Smooth muscle cell (in vitro differentiated cells): ENCODE results near the gene ATP1A4. TPM values are rescaled to one million over a fixed set of nuclear protein-coding genes. Genes with fewer than 3 reads are reported as not detected.

Experiments used
- DNase-seq: peaks from one replicate; lab custom pipeline; 2025; ENCODE audit not compliant: unreplicated experiment; lab: John Stamatoyannopoulos, UW
- H2AFZ ChIP-seq: fragments of 200-600 bp; sonication (generic); 2 replicates; pipeline ENCODE4 v1.6.0; 2016; ENCODE audit warnings: antibody characterized with exemption, low read depth, mild to moderate bottlenecking
- H3F3A ChIP-seq: fragments of 200-600 bp; sonication (generic); 2 replicates; pipeline ENCODE4 v1.6.0; 2017; ENCODE audit warnings: antibody characterized with exemption, low read depth
- H3K27ac ChIP-seq: fragments of 200-600 bp; sonication (generic); 2 replicates; pipeline ENCODE4 v1.5.1; 2016; ENCODE audit warnings: low read depth, mild to moderate bottlenecking
- H3K27me3 ChIP-seq: fragments of 200-600 bp; sonication (generic); 2 replicates; pipeline ENCODE4 v1.6.1; 2016; ENCODE audit warnings: low read depth, mild to moderate bottlenecking
- H3K36me3 ChIP-seq: fragments of 200-600 bp; sonication (generic); 2 replicates; pipeline ENCODE4 v1.5.1; 2016; ENCODE audit warnings: low read depth
- H3K4me1 ChIP-seq: fragments of 200-600 bp; sonication (generic); 2 replicates; pipeline ENCODE4 v1.5.1; 2016; ENCODE audit warnings: low read depth
- H3K4me2 ChIP-seq: fragments of 200-600 bp; sonication (generic); 2 replicates; pipeline ENCODE4 v1.6.0; 2016; ENCODE audit warnings: mild to moderate bottlenecking
- H3K4me3 ChIP-seq: fragments of 200-600 bp; sonication (generic); 2 replicates; pipeline ENCODE4 v1.5.1; 2016; ENCODE audit warnings: mild to moderate bottlenecking
- H3K79me2 ChIP-seq: fragments of 200-600 bp; sonication (generic); 2 replicates; pipeline ENCODE4 v1.6.0; 2016; ENCODE audit warnings: low read depth, mild to moderate bottlenecking
- H3K9ac ChIP-seq: fragments of 200-600 bp; sonication (generic); 2 replicates; pipeline ENCODE4 v1.6.0; 2016; ENCODE audit warnings: low read depth
- H3K9me3 ChIP-seq: fragments of 200-600 bp; sonication (generic); replicated peaks from 2 replicates; pipeline ENCODE4 v1.5.1; 2016; ENCODE audit warnings: low read depth
- H4K20me1 ChIP-seq: fragments of 200-600 bp; sonication (generic); 2 replicates; pipeline ENCODE4 v1.6.0; 2016; ENCODE audit warnings: low read depth
- CTCF ChIP-seq: fragments of 200-600 bp; sonication (generic); IDR thresholded peaks from 2 replicates; pipeline ENCODE4 v1.5.1; 2017; ENCODE audit warnings: borderline replicate concordance, mild to moderate bottlenecking, antibody characterized with exemption; ENCODE audit not compliant: insufficient read depth, poor library complexity, severe bottlenecking
- WGBS: methylation state at CpG from one replicate; pipeline ENCODE4 v1.1.7; 2016; ENCODE audit warnings: low lambda C conversion rate; 5-methylcytosine and 5-hydroxymethylcytosine counted together
- polyA plus RNA-seq: library from polyadenylated mRNA; unstranded; fragments of >200 nt; fragmentation: Nextera tagmentation; extraction: Ambion mirVana; gene quantifications from 2 replicates; pipeline ENCODE4 v1.2.1, GENCODE V29; 2016
- total RNA-seq: library from RNA; depleted of rRNA; stranded (reverse); fragments of >200 nt; gene quantifications from 2 replicates; pipeline ENCODE4 v1.2.3, GENCODE V29; 2014

ATP1A4 gene
- total and polyA plus RNA-seq, 2 experiments from 2014 or later, result not detected

GRCh38 chr1:160177667-160178066, 26.3 kb downstream of the ATP1A4 start:
- no peak overlapping the region for H3K9ac ChIP-seq
- no peak for DNase-seq
- TF ChIP-seq CTCF, result no peak
- no peaks in the 10 kb centered on the region for H3K79me2 ChIP-seq
- 50% methylated on average over 1 of the region's 1 CpG for WGBS
- no peak overlapping the region for H3K4me3 ChIP-seq
- peak overlapping the region; percentile 59 for H3K27ac ChIP-seq
- H3K4me1 ChIP-seq, result peaks cover 17% of the 10 kb centered on the region
- no peaks in the 10 kb centered on the region for H3K36me3 ChIP-seq
- peak overlapping the region; percentile 58 for H2AFZ ChIP-seq
- no peaks in the 10 kb centered on the region for H3K27me3 ChIP-seq
- H3F3A ChIP-seq, result no peaks in the 10 kb centered on the region
- H4K20me1 ChIP-seq, result no peaks in the 10 kb centered on the region
- no peaks in the 10 kb centered on the region for H3K9me3 ChIP-seq
- H3K4me2 ChIP-seq, result no peak overlapping the region

- no peaks in the 10 kb centered on the region for H4K20me1 ChIP-seq
- no peak overlapping the region for H2AFZ ChIP-seq
- no peaks in the 10 kb centered on the region for H3K79me2 ChIP-seq
- WGBS, result 93% methylated on average over 2 of the region's 2 CpGs
- H3K27ac ChIP-seq, result no peak overlapping the region
- no peaks in the 10 kb centered on the region for H3K27me3 ChIP-seq
- DNase-seq, result no peak
- peaks cover 17% of the 10 kb centered on the region for H3K4me1 ChIP-seq
- no peaks in the 10 kb centered on the region for H3K9me3 ChIP-seq
- H3K4me2 ChIP-seq, result no peak overlapping the region
- no peak overlapping the region for H3K9ac ChIP-seq
- no peaks in the 10 kb centered on the region for H3F3A ChIP-seq
- TF ChIP-seq CTCF, result no peak
- no peaks in the 10 kb centered on the region for H3K36me3 ChIP-seq
- H3K4me3 ChIP-seq, result no peak overlapping the region
These were observed 27.3 kb downstream of the ATP1A4 start for GRCh38 chr1:160178731-160179130.

DNA sequence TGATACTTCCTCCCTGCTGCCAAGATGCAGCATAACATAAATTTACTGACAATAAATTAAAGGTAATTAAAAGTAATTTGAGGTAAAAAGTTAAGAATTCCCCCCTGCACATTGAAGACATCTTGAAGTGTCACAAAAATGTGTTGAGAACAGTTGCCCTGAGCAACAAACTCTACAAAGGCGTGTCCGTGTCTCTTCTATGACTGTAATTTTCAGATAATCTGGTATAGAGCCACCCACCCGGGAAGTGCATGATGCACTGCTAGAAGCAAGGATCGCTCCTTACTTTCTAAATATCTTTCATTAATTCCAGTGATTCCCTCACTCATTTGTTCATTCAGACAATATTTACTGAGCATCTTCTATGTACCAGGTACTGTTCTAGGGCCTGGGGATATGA, 27.9 kb downstream of the ATP1A4 start:
- H2AFZ ChIP-seq, result no peak overlapping the region
- no peaks in the 10 kb centered on the region for H3K27me3 ChIP-seq
- no peaks in the 10 kb centered on the region for H3K79me2 ChIP-seq
- H3K27ac ChIP-seq, result no peak overlapping the region
- H3K9me3 ChIP-seq, result no peaks in the 10 kb centered on the region
- no peak overlapping the region for H3K4me3 ChIP-seq
- TF ChIP-seq CTCF, result no peak
- peaks cover 17% of the 10 kb centered on the region for H3K4me1 ChIP-seq
- DNase-seq, result no peak
- H3F3A ChIP-seq, result no peaks in the 10 kb centered on the region
- H3K9ac ChIP-seq, result no peak overlapping the region
- H3K4me2 ChIP-seq, result no peak overlapping the region
- no peaks in the 10 kb centered on the region for H3K36me3 ChIP-seq
- H4K20me1 ChIP-seq, result no peaks in the 10 kb centered on the region
- WGBS, result 96% methylated on average over 4 of the region's 4 CpGs

- TF ChIP-seq CTCF, result no peak
- 91% methylated on average over 7 of the region's 7 CpGs for WGBS
- H2AFZ ChIP-seq, result no peak overlapping the region
These were observed 34.8 kb downstream of the ATP1A4 start for GRCh38 chr1:160186246-160186645.

More at GRCh38 chr1:160186246-160186645, 34.8 kb downstream of the ATP1A4 start:
- no peaks in the 10 kb centered on the region for H3F3A ChIP-seq
- H3K36me3 ChIP-seq, result no peaks in the 10 kb centered on the region
- no peak overlapping the region for H3K27ac ChIP-seq
- H3K9ac ChIP-seq, result no peak overlapping the region
- no peaks in the 10 kb centered on the region for H3K4me1 ChIP-seq
- H3K4me2 ChIP-seq, result no peak overlapping the region
- no peak for DNase-seq
- no peaks in the 10 kb centered on the region for H3K27me3 ChIP-seq
- H4K20me1 ChIP-seq, result no peaks in the 10 kb centered on the region
- H3K9me3 ChIP-seq, result no peaks in the 10 kb centered on the region
- no peaks in the 10 kb centered on the region for H3K79me2 ChIP-seq
- no peak overlapping the region for H3K4me3 ChIP-seq
